Duodenal mucosa (tissue), 2 donors: ENCODE results near the gene ZNF678.
"Not testable (repeated sequence)": the region's sequence is repeated elsewhere in the genome, so short reads cannot be mapped to it uniquely, and the experiment has no call there.

Source experiments
- H3K27ac ChIP-seq: one replicate; pipeline ENCODE4 v1.7.0; 2013; ENCODE audit warnings: low read depth, low read length
- H3K27me3 ChIP-seq, 2 donors: one replicate each; pipeline ENCODE4 v1.7.0; 2013; ENCODE audit warnings: low read length in 2 of 2, control low read depth in 1 of 2; ENCODE audit not compliant: insufficient read depth in 2 of 2, control insufficient read depth in 1 of 2
- H3K36me3 ChIP-seq, 2 donors: one replicate each; pipeline ENCODE4 v1.7.0; 2013; ENCODE audit warnings: low read length in 2 of 2, control low read depth in 1 of 2; ENCODE audit not compliant: insufficient read depth in 2 of 2, control insufficient read depth in 1 of 2
- H3K4me1 ChIP-seq, 2 donors: one replicate each; pipeline ENCODE4 v1.7.0; 2013; ENCODE audit warnings: low read length in 2 of 2, control low read depth in 1 of 2; ENCODE audit not compliant: insufficient read depth in 2 of 2, control insufficient read depth in 1 of 2
- H3K4me3 ChIP-seq, 2 donors: one replicate each; pipeline ENCODE4 v1.7.0; 2013; ENCODE audit warnings: low read length in 2 of 2, low read depth in 1 of 2
- H3K9ac ChIP-seq, 2 donors: one replicate each; pipeline ENCODE4 v1.7.0; 2013; ENCODE audit warnings: low read length in 2 of 2, low read depth in 1 of 2
- H3K9me3 ChIP-seq, 2 donors: one replicate each; pipeline ENCODE4 v1.7.0; 2013; ENCODE audit warnings: low read length in 2 of 2, control low read depth in 1 of 2; ENCODE audit not compliant: control insufficient read depth in 1 of 2

The ZNF678 gene

DNA sequence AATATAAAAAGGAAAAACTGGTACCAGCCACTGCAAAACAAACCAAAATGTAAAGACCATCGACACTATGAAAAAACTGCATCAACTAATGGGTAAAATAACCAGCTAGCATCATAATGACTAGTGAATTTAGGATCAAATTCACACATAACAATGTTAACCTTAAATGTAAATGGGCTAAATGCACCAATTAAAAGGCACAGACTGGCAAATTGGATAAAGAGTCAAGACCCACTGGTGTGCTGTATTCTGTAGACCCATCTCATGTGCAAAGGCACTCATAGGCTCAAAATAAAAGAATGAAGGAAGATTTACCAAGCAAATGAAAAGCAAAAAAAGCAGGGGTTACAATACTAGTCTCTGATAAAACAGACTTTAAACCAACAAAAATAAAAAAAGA, 138.3 kb downstream of the ZNF678 start:
- not testable (repeated sequence) for H3K4me1 ChIP-seq, H3K4me3 ChIP-seq, H3K36me3 ChIP-seq, H3K27ac ChIP-seq, H3K9ac ChIP-seq, H3K27me3 ChIP-seq
- peaks cover 12 to 19% of the 10 kb centered on the region in 2 donors for H3K9me3 ChIP-seq

DNA sequence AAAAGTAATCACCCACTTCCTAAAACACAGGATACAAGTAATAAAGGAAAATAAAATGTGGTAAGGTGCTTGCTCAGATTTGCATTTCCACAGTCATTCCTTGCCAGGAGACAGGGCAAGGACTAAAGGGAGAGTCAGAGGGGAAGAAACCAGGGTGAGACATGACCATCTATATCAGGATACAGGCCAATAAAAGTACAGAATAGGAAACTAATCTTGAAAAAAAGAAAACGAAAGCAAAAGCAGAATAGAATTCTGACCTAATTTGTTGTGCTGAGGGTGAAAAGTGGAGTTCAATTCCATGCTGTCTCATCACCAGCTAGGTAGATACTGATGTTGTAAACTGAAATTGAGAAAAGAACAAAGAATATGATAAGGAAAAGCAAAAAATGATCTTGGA, 144.5 kb downstream of the ZNF678 start:
- Histone ChIP-seq H3K9ac (no peak overlapping the region), H3K4me1 (no peaks in the 10 kb centered on the region), H3K36me3 (no peaks in the 10 kb centered on the region), H3K4me3 (no peak overlapping the region), H3K27me3 (no peaks in the 10 kb centered on the region), H3K9me3 (peaks cover 6 to 9% of the 10 kb centered on the region in 2 donors), H3K27ac (no peak overlapping the region)

DNA sequence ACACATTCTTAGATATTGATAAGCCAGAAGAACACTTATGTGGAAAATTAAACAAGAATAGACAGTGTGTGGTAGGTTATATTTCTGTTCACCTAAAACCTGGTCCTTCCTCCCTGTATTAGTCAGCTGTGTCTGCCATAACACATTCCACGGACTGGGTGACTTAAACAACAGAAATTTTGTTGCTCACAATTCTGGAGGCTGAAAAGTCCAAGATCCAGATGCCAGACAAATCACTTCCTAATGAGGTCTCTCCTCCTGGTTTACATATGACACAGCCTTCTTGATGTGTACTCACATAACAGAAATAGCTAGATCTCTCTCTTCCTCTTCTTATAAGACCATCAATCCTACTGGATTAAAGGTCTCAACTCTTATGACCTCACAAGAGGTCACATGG, 146.1 kb downstream of the ZNF678 start:
- Histone ChIP-seq H3K27ac (no peak overlapping the region), H3K36me3 (no peaks in the 10 kb centered on the region), H3K9me3 (peaks cover 6 to 9% of the 10 kb centered on the region in 2 donors), H3K4me1 (no peaks in the 10 kb centered on the region), H3K4me3 (no peak overlapping the region), H3K27me3 (no peaks in the 10 kb centered on the region), H3K9ac (no peak overlapping the region)

GRCh38 chr1:227710474-227710873, 147.1 kb downstream of the ZNF678 start:
- H3K4me1 ChIP-seq, H3K9ac ChIP-seq, H3K27ac ChIP-seq, H3K4me3 ChIP-seq, H3K36me3 ChIP-seq, H3K27me3 ChIP-seq, H3K9me3 ChIP-seq: not testable (repeated sequence)

DNA sequence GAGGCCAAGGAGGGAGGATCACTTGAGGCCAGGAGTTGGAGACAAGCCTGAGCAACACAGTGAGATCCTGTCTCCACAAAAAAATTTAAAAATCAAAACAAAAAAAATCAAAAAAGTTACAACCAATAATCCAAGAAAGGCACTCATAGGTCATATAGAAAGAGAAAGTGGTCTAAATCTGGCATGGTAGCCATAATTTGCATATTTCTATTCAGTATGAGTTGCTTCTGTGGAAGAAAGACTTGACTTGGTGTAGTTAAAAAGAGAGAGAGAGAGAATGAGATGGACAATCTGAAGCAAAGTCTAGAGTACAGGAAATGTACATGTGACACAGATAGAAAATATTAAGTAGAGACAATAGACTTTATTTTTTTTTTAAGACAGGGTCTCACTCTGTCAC, 149.3 kb downstream of the ZNF678 start:
- Histone ChIP-seq H3K27ac (no peak overlapping the region), H3K9ac (no peak overlapping the region), H3K4me3 (no peak overlapping the region), H3K36me3 (no peaks in the 10 kb centered on the region), H3K9me3 (peaks cover 4 to 6% of the 10 kb centered on the region in 2 donors), H3K4me1 (no peaks in the 10 kb centered on the region), H3K27me3 (no peaks in the 10 kb centered on the region)

DNA sequence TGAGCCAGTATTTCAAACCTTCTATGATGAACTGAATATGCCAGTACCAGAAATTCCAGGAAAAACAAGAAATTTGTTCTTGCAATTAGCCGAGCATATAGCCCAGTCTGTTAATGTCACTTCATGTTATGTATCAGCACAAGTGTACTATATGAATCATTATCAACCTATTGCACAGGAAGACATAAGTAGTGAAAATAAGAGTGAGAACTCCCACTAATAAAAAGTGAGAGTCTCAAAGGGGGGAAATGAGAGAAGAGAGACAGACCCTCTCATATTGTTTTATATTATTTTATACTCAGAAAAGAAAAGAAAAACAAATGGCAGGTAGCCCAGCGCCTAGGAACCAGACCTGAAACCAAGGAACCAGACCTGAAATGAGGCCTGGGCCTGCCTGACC, 155.6 kb downstream of the ZNF678 start:
- Histone ChIP-seq H3K27ac (no peak overlapping the region), H3K9ac (no peak overlapping the region), H3K36me3 (no peaks in the 10 kb centered on the region), H3K4me3 (no peak overlapping the region), H3K4me1 (no peaks in the 10 kb centered on the region), H3K9me3 (peaks cover 21 to 29% of the 10 kb centered on the region in 2 donors), H3K27me3 (no peaks in the 10 kb centered on the region)

DNA sequence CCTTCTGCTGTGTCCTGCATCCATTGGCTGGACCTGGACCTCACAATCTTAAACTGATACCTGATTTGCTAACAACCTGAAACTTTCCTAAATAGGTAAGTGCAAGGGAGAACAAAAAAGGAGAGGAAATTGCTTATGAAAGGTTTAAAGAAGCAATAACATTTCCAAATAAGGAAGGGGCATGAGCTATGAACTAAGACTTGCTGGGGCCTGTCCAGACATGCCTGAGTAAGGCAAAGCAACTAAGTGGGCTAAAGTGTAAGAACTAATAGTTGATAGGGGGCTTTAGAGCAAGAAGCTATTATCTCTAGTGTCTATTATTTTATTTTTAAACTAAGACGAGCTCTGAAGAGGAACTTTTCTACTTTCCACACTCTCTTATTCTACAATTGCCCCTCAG, 160.1 kb downstream of the ZNF678 start:
- peaks cover 0 to 9% of the 10 kb centered on the region in 2 donors for H3K4me1 ChIP-seq
- H3K4me3 ChIP-seq = no peak overlapping the region
- H3K27ac ChIP-seq = no peak overlapping the region
- H3K9me3 ChIP-seq = peaks cover 21 to 29% of the 10 kb centered on the region in 2 donors
- H3K27me3 ChIP-seq = peaks cover 0 to 4% of the 10 kb centered on the region in 2 donors
- no peak overlapping the region for H3K9ac ChIP-seq
- H3K36me3 ChIP-seq = no peaks in the 10 kb centered on the region

GRCh38 chr1:227725046-227725445, 161.7 kb downstream of the ZNF678 start:
- H3K4me1 ChIP-seq = peaks cover 0 to 23% of the 10 kb centered on the region in 2 donors
- no peaks in the 10 kb centered on the region for H3K36me3 ChIP-seq
- peaks cover 15 to 18% of the 10 kb centered on the region in 2 donors for H3K9me3 ChIP-seq
- H3K9ac ChIP-seq = no peak overlapping the region
- H3K27ac ChIP-seq = no peak overlapping the region
- peaks cover 0 to 4% of the 10 kb centered on the region in 2 donors for H3K27me3 ChIP-seq
- H3K4me3 ChIP-seq = no peak overlapping the region

DNA sequence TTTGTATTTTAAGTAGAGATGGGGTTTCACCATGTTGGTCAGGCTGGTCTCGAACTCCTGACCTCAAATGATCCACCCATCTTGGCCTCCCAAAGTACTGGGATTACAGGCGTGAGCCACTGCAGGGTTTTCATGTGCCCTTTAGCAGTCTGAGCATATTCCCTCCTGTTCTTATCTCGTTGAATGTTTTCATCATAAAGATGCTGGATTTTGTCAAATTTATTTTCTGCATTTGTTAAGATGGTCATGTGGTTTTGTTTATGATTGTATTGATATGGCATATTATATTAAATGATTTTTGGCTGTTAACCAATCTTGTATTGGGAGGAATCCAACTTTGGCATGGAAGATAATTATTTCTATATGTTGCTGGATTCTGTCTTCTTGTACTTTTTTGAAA, 163.0 kb downstream of the ZNF678 start:
- Histone ChIP-seq H3K9ac (no peak overlapping the region), H3K9me3 (peaks cover 8 to 9% of the 10 kb centered on the region in 2 donors), H3K27ac (no peak overlapping the region), H3K27me3 (peaks cover 0 to 4% of the 10 kb centered on the region in 2 donors), H3K4me3 (no peak overlapping the region), H3K36me3 (peaks cover 1 to 2% of the 10 kb centered on the region in 2 donors), H3K4me1 (peaks cover 9 to 31% of the 10 kb centered on the region in 2 donors)
